Measurements from ENCODE around the gene GCSH. TPM values are rescaled to one million over a fixed set of nuclear protein-coding genes. Genes with fewer than 3 reads are reported as not detected.

The GCSH gene
- polyA plus RNA-seq, 1 donor (not counting 4 experiments of a cell fraction or from before 2014, with no cell fraction given) = 67.7 TPM

GRCh38 chr16:81076566-81077075 lies 19.6 kb downstream of the GCSH start:
- Histone ChIP-seq H3K4me3 (ENCODE audit: control insufficient read depth in 2 of 3, extremely low read depth in 1 of 3, insufficient read depth in 2 of 3, low read depth in 1 of 3, low read length in 3 of 3) (peak overlapping the region; percentile 60 to 95 (median 85)), H3K27ac (ENCODE audit: control insufficient read depth, insufficient read depth, low read length) (peak overlapping the region; percentile 90), H3K4me1 (ENCODE audit: control insufficient read depth, extremely low read depth, insufficient read depth, low read length) (peaks cover 14% of the 10 kb centered on the region), H3K79me2 (ENCODE audit: control insufficient read depth, insufficient read depth, low read length) (no peaks in the 10 kb centered on the region), H3K9me1 (ENCODE audit: control insufficient read depth, extremely low read depth, insufficient read depth, low read length) (no peaks in the 10 kb centered on the region), H3K27me3 (ENCODE audit: control insufficient read depth, extremely low read depth, insufficient read depth, low read length) (no peaks in the 10 kb centered on the region), H3K9me3 (ENCODE audit: control insufficient read depth, low read depth, low read length) (no peaks in the 10 kb centered on the region), H3K4me2 (ENCODE audit: control insufficient read depth, extremely low read depth, insufficient read depth, low read depth, low read length) (peak overlapping the region; percentile 96), H4K20me1 (ENCODE audit: control insufficient read depth, extremely low read depth, insufficient read depth, low read length) (no peaks in the 10 kb centered on the region), H3K9ac (ENCODE audit: control insufficient read depth, extremely low read depth, insufficient read depth, low read length) (peak overlapping the region; percentile 90), H2AFZ (ENCODE audit: control insufficient read depth, low read length) (peak overlapping the region; percentile 88), H3K36me3 (ENCODE audit: control insufficient read depth in 2 of 2, extremely low read depth in 1 of 2, insufficient read depth in 2 of 2, low read length in 2 of 2) (no peaks in the 10 kb centered on the region)
- dilution Hi-C loops (cut with MboI; ENCODE audit: extremely low pct_ligation_motif_present, low sequenced_read_pairs) = no loop called here
- FAIRE-seq (peak; percentile 44), DNase-seq (ENCODE audit: low read depth, low spot score) (peak; percentile 35)
- TF ChIP-seq CTCF (optimal IDR thresholded peaks at IDR 0.05 in 1 of 3, IDR thresholded peaks at IDR 0.05 in 1 of 3, conservative IDR thresholded peaks at IDR 0.05 in 1 of 3; ENCODE audit: extremely low read depth in 1 of 3, insufficient read depth in 2 of 3, low read length in 3 of 3) (no peak), EZH2 (IDR thresholded peaks at IDR 0.05; ENCODE audit: low read length) (no peak)

- Histone ChIP-seq H3K9me1 (ENCODE audit: control insufficient read depth, extremely low read depth, insufficient read depth, low read length) (no peaks in the 10 kb centered on the region), H3K9ac (ENCODE audit: control insufficient read depth, extremely low read depth, insufficient read depth, low read length) (no peak overlapping the region), H3K27ac (ENCODE audit: control insufficient read depth, insufficient read depth, low read length) (no peak overlapping the region), H3K79me2 (ENCODE audit: control insufficient read depth, insufficient read depth, low read length) (no peaks in the 10 kb centered on the region), H3K27me3 (ENCODE audit: control insufficient read depth, extremely low read depth, insufficient read depth, low read length) (no peaks in the 10 kb centered on the region), H3K9me3 (ENCODE audit: control insufficient read depth, low read depth, low read length) (no peaks in the 10 kb centered on the region), H3K4me3 (ENCODE audit: control insufficient read depth in 2 of 3, extremely low read depth in 1 of 3, insufficient read depth in 2 of 3, low read depth in 1 of 3, low read length in 3 of 3) (no peak overlapping the region), H2AFZ (ENCODE audit: control insufficient read depth, low read length) (no peak overlapping the region), H3K4me1 (ENCODE audit: control insufficient read depth, extremely low read depth, insufficient read depth, low read length) (peaks cover 15% of the 10 kb centered on the region), H3K4me2 (ENCODE audit: control insufficient read depth, extremely low read depth, insufficient read depth, low read depth, low read length) (no peak overlapping the region), H4K20me1 (ENCODE audit: control insufficient read depth, extremely low read depth, insufficient read depth, low read length) (no peaks in the 10 kb centered on the region), H3K36me3 (ENCODE audit: control insufficient read depth in 2 of 2, extremely low read depth in 1 of 2, insufficient read depth in 2 of 2, low read length in 2 of 2) (no peaks in the 10 kb centered on the region)
- dilution Hi-C loops (cut with MboI; ENCODE audit: extremely low pct_ligation_motif_present, low sequenced_read_pairs) = no loop called here
- TF ChIP-seq EZH2 (IDR thresholded peaks at IDR 0.05; ENCODE audit: low read length) (no peak), CTCF (optimal IDR thresholded peaks at IDR 0.05 in 1 of 3, IDR thresholded peaks at IDR 0.05 in 1 of 3, conservative IDR thresholded peaks at IDR 0.05 in 1 of 3; ENCODE audit: extremely low read depth in 1 of 3, insufficient read depth in 2 of 3, low read length in 3 of 3) (no peak)
- FAIRE-seq = no peak
- DNase-seq (ENCODE audit: low read depth, low spot score) = no peak
These were observed 22.4 kb downstream of the GCSH start for GRCh38 chr16:81073560-81074330.
